Mesenchymal stem cell (in vitro differentiated cells and primary cell): ENCODE data around the gene MARS1.

Experiments used
- DNase-seq: peaks from one replicate; pipeline ENCODE4 v3.0.0-alpha.2; 2013
- H2AFZ ChIP-seq: one replicate; pipeline ENCODE4 v1.6.1; 2013; ENCODE audit warnings: low read depth, mild to moderate bottlenecking, control low read depth, inconsistent platforms, low read length, moderate library complexity
- H2AK5ac ChIP-seq: 2 replicates; pipeline ENCODE4 v1.6.1; 2013; ENCODE audit warnings: low read length, moderate library complexity, mild to moderate bottlenecking, inconsistent platforms; ENCODE audit not compliant: severe bottlenecking
- H2BK120ac ChIP-seq: one replicate; pipeline ENCODE4 v1.6.1; 2013; ENCODE audit warnings: low read depth, mild to moderate bottlenecking, inconsistent platforms, low read length, moderate library complexity
- H2BK12ac ChIP-seq, 2 experiments: one replicate each; pipeline ENCODE4 v1.6.1; 2013; ENCODE audit warnings: inconsistent platforms in 2 of 2, low read length in 2 of 2, mild to moderate bottlenecking in 2 of 2, moderate library complexity in 2 of 2, control low read depth in 1 of 2
- H2BK15ac ChIP-seq: one replicate; pipeline ENCODE4 v1.6.1; 2013; ENCODE audit warnings: mild to moderate bottlenecking, low read depth, inconsistent platforms; ENCODE audit not compliant: poor library complexity, severe bottlenecking
- H2BK5ac ChIP-seq: 2 replicates; pipeline ENCODE4 v1.6.1; 2013; ENCODE audit warnings: low read depth, mild to moderate bottlenecking, low read length, control low read depth, inconsistent platforms; ENCODE audit not compliant: poor library complexity, severe bottlenecking
- H3K14ac ChIP-seq, 2 experiments: one replicate each; pipeline ENCODE4 v1.6.1; 2013; ENCODE audit warnings: inconsistent platforms in 2 of 2, low read length in 2 of 2, control low read depth in 1 of 2, mild to moderate bottlenecking in 1 of 2, moderate library complexity in 1 of 2
- H3K18ac ChIP-seq, 2 experiments: one replicate each; pipeline ENCODE4 v1.6.1; 2013; ENCODE audit warnings: inconsistent platforms in 2 of 2, low read length in 2 of 2, control low read depth in 1 of 2, low read depth in 1 of 2, mild to moderate bottlenecking in 1 of 2
- H3K23ac ChIP-seq, 2 experiments: one replicate each; pipeline ENCODE4 v1.6.1; 2013; ENCODE audit warnings: inconsistent platforms in 2 of 2, low read length in 2 of 2, mild to moderate bottlenecking in 2 of 2, moderate library complexity in 2 of 2, control low read depth in 1 of 2
- H3K27ac ChIP-seq: 2 replicates; pipeline ENCODE4 v1.5.1; 2013; ENCODE audit warnings: mild to moderate bottlenecking, moderate library complexity, low read length, control low read depth, inconsistent platforms; ENCODE audit not compliant: poor library complexity, severe bottlenecking
- H3K27me3 ChIP-seq, 2 experiments: 2 replicates each; pipeline versions ENCODE4 v1.6.1 to v1.7.0; 2013; ENCODE audit warnings: low read length in 2 of 2, mild to moderate bottlenecking in 2 of 2, moderate library complexity in 2 of 2, control low read depth in 1 of 2, inconsistent platforms in 1 of 2; ENCODE audit not compliant: control insufficient read depth in 1 of 2, insufficient read depth in 1 of 2
- H3K36me3 ChIP-seq, 2 experiments: 2 replicates each; pipeline versions ENCODE4 v1.6.1 to v1.7.0; 2013; ENCODE audit warnings: low read length in 2 of 2, control low read depth in 1 of 2, inconsistent platforms in 1 of 2, low read depth in 1 of 2, mild to moderate bottlenecking in 1 of 2; ENCODE audit not compliant: insufficient read depth in 2 of 2, control insufficient read depth in 1 of 2
- H3K4ac ChIP-seq, 2 experiments: one replicate each; pipeline ENCODE4 v1.6.1; 2013; ENCODE audit warnings: inconsistent platforms in 2 of 2, low read length in 2 of 2, mild to moderate bottlenecking in 2 of 2, moderate library complexity in 2 of 2, control low read depth in 1 of 2, low read depth in 1 of 2
- H3K4me1 ChIP-seq: 2 replicates; pipeline ENCODE4 v1.6.1; 2013; ENCODE audit warnings: low read depth, low read length, control low read depth; ENCODE audit not compliant: control insufficient read depth, insufficient read depth
- H3K4me2 ChIP-seq: 2 replicates; pipeline ENCODE4 v1.6.1; 2013; ENCODE audit warnings: low read length, mild to moderate bottlenecking, inconsistent platforms; ENCODE audit not compliant: poor library complexity, severe bottlenecking
- H3K4me3 ChIP-seq, 2 experiments: 2 replicates each; pipeline versions ENCODE4 v1.5.1 to v1.7.0; 2013; ENCODE audit warnings: low read length in 2 of 2, mild to moderate bottlenecking in 2 of 2, control low read depth in 1 of 2, low read depth in 1 of 2; ENCODE audit not compliant: insufficient read depth in 1 of 2
- H3K79me1 ChIP-seq: replicated peaks from 2 replicates; pipeline ENCODE4 v1.6.1; 2013; ENCODE audit warnings: mild to moderate bottlenecking, control low read depth, low read length, inconsistent platforms; ENCODE audit not compliant: poor library complexity, severe bottlenecking
- H3K9ac ChIP-seq: 2 replicates; pipeline ENCODE4 v1.7.0; 2013; ENCODE audit warnings: mild to moderate bottlenecking, low read length, moderate library complexity
- H3K9me3 ChIP-seq: 2 replicates; pipeline ENCODE4 v1.7.0; 2013; ENCODE audit warnings: mild to moderate bottlenecking, low read length; ENCODE audit not compliant: control insufficient read depth
- H4K8ac ChIP-seq: one replicate; pipeline ENCODE4 v1.6.1; 2013; ENCODE audit warnings: inconsistent platforms, mild to moderate bottlenecking, low read length, moderate library complexity
- H4K91ac ChIP-seq: one replicate; pipeline ENCODE4 v1.6.1; 2013; ENCODE audit warnings: mild to moderate bottlenecking, low read length, inconsistent platforms
- WGBS: methylation state at CpG from one replicate; pipeline ENCODE4 v1.1.7; 2013; ENCODE audit warnings: mixed read lengths; 5-methylcytosine and 5-hydroxymethylcytosine counted together

Gene MARS1

GRCh38 chr12:57474430-57474829, 13.4 kb upstream of the MARS1 start:
- Histone ChIP-seq H2BK120ac (no peak overlapping the region), H3K4me1 (peaks cover 16% of the 10 kb centered on the region), H3K4me3 (no peak overlapping the region), H3K23ac (no peak overlapping the region), H2BK5ac (no peak overlapping the region), H2AK5ac (no peak overlapping the region), H3K4me2 (no peak overlapping the region), H2AFZ (no peak overlapping the region), H4K91ac (no peak overlapping the region), H3K79me1 (no peaks in the 10 kb centered on the region), H3K14ac (no peak overlapping the region), H3K9me3 (no peaks in the 10 kb centered on the region), H3K27ac (no peak overlapping the region), H4K8ac (no peak overlapping the region), H3K4ac (no peak overlapping the region), H3K9ac (no peak overlapping the region), H3K36me3 (no peaks in the 10 kb centered on the region), H2BK15ac (no peak overlapping the region), H3K18ac (no peak overlapping the region), H2BK12ac (no peak overlapping the region), H3K27me3 (peaks cover 82 to 98% of the 10 kb centered on the region in 2 experiments)
- 90% methylated on average over 8 of the region's 8 CpGs for WGBS
- DNase-seq: no peak

GRCh38 chr12:57474862-57475261, 13.0 kb upstream of the MARS1 start:
- Histone ChIP-seq H3K4me1 (peaks cover 17% of the 10 kb centered on the region), H3K4ac (no peak overlapping the region), H2BK5ac (no peak overlapping the region), H3K18ac (no peak overlapping the region), H4K8ac (no peak overlapping the region), H3K14ac (no peak overlapping the region), H3K27me3 (peaks cover 78 to 98% of the 10 kb centered on the region in 2 experiments), H3K27ac (no peak overlapping the region), H3K79me1 (no peaks in the 10 kb centered on the region), H3K9me3 (no peaks in the 10 kb centered on the region), H3K36me3 (no peaks in the 10 kb centered on the region), H4K91ac (no peak overlapping the region), H2BK15ac (no peak overlapping the region), H3K9ac (no peak overlapping the region), H2AFZ (no peak overlapping the region), H2AK5ac (no peak overlapping the region), H2BK120ac (no peak overlapping the region), H2BK12ac (no peak overlapping the region), H3K4me3 (no peak overlapping the region), H3K23ac (peak overlapping the region in 1 of 2 experiments; percentile 76), H3K4me2 (peak overlapping the region; percentile 72)
- no peak for DNase-seq
- 67% methylated on average over 7 of the region's 7 CpGs for WGBS

- H3K4me3 ChIP-seq: peak overlapping the region; percentile 4 to 55
- H2BK15ac ChIP-seq: no peak overlapping the region
- H3K18ac ChIP-seq: no peak overlapping the region
- peaks cover 17% of the 10 kb centered on the region for H3K4me1 ChIP-seq
- H3K14ac ChIP-seq: no peak overlapping the region
- WGBS: 4% methylated on average over 56 of the region's 84 CpGs
- no peak overlapping the region for H2BK12ac ChIP-seq
- no peak overlapping the region for H4K91ac ChIP-seq
- H4K8ac ChIP-seq: no peak overlapping the region
- no peak overlapping the region for H2BK120ac ChIP-seq
- H3K27ac ChIP-seq: no peak overlapping the region
- no peak overlapping the region for H3K4ac ChIP-seq
- H2BK5ac ChIP-seq: no peak overlapping the region
- H3K27me3 ChIP-seq: peaks cover 72 to 96% of the 10 kb centered on the region in 2 experiments
- no peaks in the 10 kb centered on the region for H3K9me3 ChIP-seq
- peak; percentile 51 for DNase-seq
- H3K79me1 ChIP-seq: no peaks in the 10 kb centered on the region
- H2AK5ac ChIP-seq: no peak overlapping the region
- no peak overlapping the region for H3K9ac ChIP-seq
- peak overlapping the region; percentile 24 for H2AFZ ChIP-seq
- peak overlapping the region in 1 of 2 experiments; percentile 76 for H3K23ac ChIP-seq
- H3K4me2 ChIP-seq: peak overlapping the region; percentile 72
- no peaks in the 10 kb centered on the region for H3K36me3 ChIP-seq
Observed at GRCh38 chr12:57475271-57476161, 12.4 kb upstream of the MARS1 start.

- Histone ChIP-seq H2BK12ac (no peak overlapping the region), H4K8ac (no peak overlapping the region), H3K27me3 (peaks cover 63 to 96% of the 10 kb centered on the region in 2 experiments), H3K4ac (no peak overlapping the region), H3K79me1 (no peaks in the 10 kb centered on the region), H3K9me3 (no peaks in the 10 kb centered on the region), H3K27ac (no peak overlapping the region), H3K14ac (no peak overlapping the region), H2AK5ac (no peak overlapping the region), H4K91ac (no peak overlapping the region), H2BK120ac (no peak overlapping the region), H2BK15ac (no peak overlapping the region), H3K9ac (no peak overlapping the region), H3K23ac (no peak overlapping the region), H3K4me1 (peaks cover 17% of the 10 kb centered on the region), H2AFZ (no peak overlapping the region), H3K4me2 (no peak overlapping the region), H3K4me3 (peak overlapping the region in 1 of 2 experiments; percentile 55), H2BK5ac (no peak overlapping the region), H3K18ac (no peak overlapping the region), H3K36me3 (no peaks in the 10 kb centered on the region)
- no peak for DNase-seq
- 43% methylated on average over 22 of the region's 29 CpGs for WGBS
Observed at GRCh38 chr12:57476162-57476992, 11.5 kb upstream of the MARS1 start.
